Loucy (cell line): ENCODE results near the gene CDRT15.

Experiments used
- H2AFZ ChIP-seq: fragments of 200-600 bp; sonication (generic); 2 replicates; pipeline ENCODE4 v1.6.0; 2016; ENCODE audit warnings: antibody characterized with exemption, mild to moderate bottlenecking, low read length, moderate library complexity
- H3F3A ChIP-seq: fragments of 200-600 bp; 2 replicates; pipeline ENCODE4 v1.6.0; 2016; ENCODE audit warnings: antibody characterized with exemption, low read depth, mild to moderate bottlenecking
- H3K27me3 ChIP-seq: fragments of 200-600 bp; sonication (generic); 2 replicates; pipeline ENCODE4 v1.6.1; 2014; ENCODE audit warnings: low read length, mild to moderate bottlenecking; ENCODE audit not compliant: insufficient read depth, poor library complexity, severe bottlenecking
- H3K36me3 ChIP-seq: fragments of 200-600 bp; sonication (generic); 2 replicates; pipeline ENCODE4 v1.6.1; 2016; ENCODE audit warnings: low read length; ENCODE audit not compliant: insufficient read depth
- H3K4me1 ChIP-seq: fragments of 200-600 bp; sonication (generic); 2 replicates; pipeline ENCODE4 v1.5.1; 2014; ENCODE audit warnings: low read length, mild to moderate bottlenecking; ENCODE audit not compliant: insufficient read depth, poor library complexity, severe bottlenecking
- H3K4me2 ChIP-seq: fragments of 200-600 bp; sonication (generic); 2 replicates; pipeline ENCODE4 v1.6.0; 2014; ENCODE audit warnings: antibody characterized with exemption, low read length, low read depth, mild to moderate bottlenecking; ENCODE audit not compliant: poor library complexity, severe bottlenecking
- H3K4me3 ChIP-seq: fragments of 200-600 bp; sonication (generic); 2 replicates; pipeline ENCODE4 v1.5.1; 2014; ENCODE audit warnings: low read length, mild to moderate bottlenecking, mixed read lengths; ENCODE audit not compliant: poor library complexity, severe bottlenecking
- H3K79me2 ChIP-seq: fragments of 200-600 bp; sonication (generic); 2 replicates; pipeline ENCODE4 v1.6.1; 2014; ENCODE audit warnings: low read length; ENCODE audit not compliant: insufficient read depth
- H3K9ac ChIP-seq: fragments of 200-600 bp; sonication (generic); 2 replicates; pipeline ENCODE4 v1.6.0; 2014; ENCODE audit warnings: mild to moderate bottlenecking, low read depth, low read length, moderate library complexity; ENCODE audit not compliant: poor library complexity, severe bottlenecking
- H3K9me2 ChIP-seq: fragments of 200-600 bp; sonication (generic); replicated peaks from 2 replicates; pipeline ENCODE4 v1.6.1; 2016; ENCODE audit warnings: low read depth, low read length, mixed read lengths
- H3K9me3 ChIP-seq: fragments of 200-600 bp; sonication (generic); 2 replicates; pipeline ENCODE4 v1.6.1; 2014; ENCODE audit warnings: mild to moderate bottlenecking, antibody characterized with exemption, low read length, low read depth; ENCODE audit not compliant: insufficient read depth
- H4K20me1 ChIP-seq: fragments of 200-600 bp; sonication (generic); 2 replicates; pipeline ENCODE4 v1.6.0; 2014; ENCODE audit warnings: antibody characterized with exemption, low read length, mild to moderate bottlenecking; ENCODE audit not compliant: insufficient read depth, poor library complexity, severe bottlenecking
- EZH2phosphoT487 ChIP-seq: fragments of 200-600 bp; IDR thresholded peaks from 2 replicates; pipeline ENCODE4 v1.6.1; 2018; ENCODE audit warnings: antibody characterized with exemption, mild to moderate bottlenecking, moderate library complexity, borderline replicate concordance
- TF ChIP-seq, protein P1 (sequence below): fragments of 200-600 bp; sonication (generic); conservative IDR thresholded peaks from 2 replicates; pipeline ENCODE4 v1.5.1; 2014; ENCODE audit warnings: mild to moderate bottlenecking, antibody characterized with exemption, low read length

The CDRT15 gene

GRCh38 chr17:14212401-14212800, 24.3 kb downstream of the CDRT15 start:
- no peaks in the 10 kb centered on the region for H3K9me3 ChIP-seq
- H3K36me3 ChIP-seq: peaks cover 3% of the 10 kb centered on the region; the same call in 1 of the 2 replicates
- no peak overlapping the region for H3K4me3 ChIP-seq
- no peaks in the 10 kb centered on the region for H3F3A ChIP-seq
- no peak overlapping the region for H2AFZ ChIP-seq
- no peaks in the 10 kb centered on the region for H3K79me2 ChIP-seq
- no peak for TF ChIP-seq EZH2phosphoT487
- TF ChIP-seq, protein P1, sequence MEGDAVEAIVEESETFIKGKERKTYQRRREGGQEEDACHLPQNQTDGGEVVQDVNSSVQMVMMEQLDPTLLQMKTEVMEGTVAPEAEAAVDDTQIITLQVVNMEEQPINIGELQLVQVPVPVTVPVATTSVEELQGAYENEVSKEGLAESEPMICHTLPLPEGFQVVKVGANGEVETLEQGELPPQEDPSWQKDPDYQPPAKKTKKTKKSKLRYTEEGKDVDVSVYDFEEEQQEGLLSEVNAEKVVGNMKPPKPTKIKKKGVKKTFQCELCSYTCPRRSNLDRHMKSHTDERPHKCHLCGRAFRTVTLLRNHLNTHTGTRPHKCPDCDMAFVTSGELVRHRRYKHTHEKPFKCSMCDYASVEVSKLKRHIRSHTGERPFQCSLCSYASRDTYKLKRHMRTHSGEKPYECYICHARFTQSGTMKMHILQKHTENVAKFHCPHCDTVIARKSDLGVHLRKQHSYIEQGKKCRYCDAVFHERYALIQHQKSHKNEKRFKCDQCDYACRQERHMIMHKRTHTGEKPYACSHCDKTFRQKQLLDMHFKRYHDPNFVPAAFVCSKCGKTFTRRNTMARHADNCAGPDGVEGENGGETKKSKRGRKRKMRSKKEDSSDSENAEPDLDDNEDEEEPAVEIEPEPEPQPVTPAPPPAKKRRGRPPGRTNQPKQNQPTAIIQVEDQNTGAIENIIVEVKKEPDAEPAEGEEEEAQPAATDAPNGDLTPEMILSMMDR: no peak
- no peak overlapping the region for H3K9ac ChIP-seq
- H3K9me2 ChIP-seq: no peaks in the 10 kb centered on the region
- H3K27me3 ChIP-seq: no peaks in the 10 kb centered on the region
- H4K20me1 ChIP-seq: no peaks in the 10 kb centered on the region
- H3K4me2 ChIP-seq: no peak overlapping the region
- no peaks in the 10 kb centered on the region for H3K4me1 ChIP-seq

- no peaks in the 10 kb centered on the region for H3K27me3 ChIP-seq
- no peaks in the 10 kb centered on the region for H3K79me2 ChIP-seq
- H3K36me3 ChIP-seq: peaks cover 5% of the 10 kb centered on the region; the same call in 1 of the 2 replicates
- no peaks in the 10 kb centered on the region for H3K9me2 ChIP-seq
- H2AFZ ChIP-seq: no peak overlapping the region
- H3K9me3 ChIP-seq: no peaks in the 10 kb centered on the region
- H3F3A ChIP-seq: no peaks in the 10 kb centered on the region
- no peaks in the 10 kb centered on the region for H3K4me1 ChIP-seq
- H3K4me3 ChIP-seq: no peak overlapping the region
- no peaks in the 10 kb centered on the region for H4K20me1 ChIP-seq
- no peak for TF ChIP-seq EZH2phosphoT487
- TF ChIP-seq, protein P1: no peak
- no peak overlapping the region for H3K4me2 ChIP-seq
- H3K9ac ChIP-seq: no peak overlapping the region
These were observed 24.9 kb downstream of the CDRT15 start for GRCh38 chr17:14211801-14212200.

- peaks cover 5% of the 10 kb centered on the region; the same call in 1 of the 2 replicates for H3K36me3 ChIP-seq
These were observed 25.4 kb downstream of the CDRT15 start for GRCh38 chr17:14211246-14211645.

More at GRCh38 chr17:14211246-14211645, 25.4 kb downstream of the CDRT15 start:
- Histone ChIP-seq H2AFZ (no peak overlapping the region), H3K4me2 (no peak overlapping the region), H3K79me2 (no peaks in the 10 kb centered on the region), H3K9me3 (no peaks in the 10 kb centered on the region), H3K9ac (no peak overlapping the region), H3K9me2 (no peaks in the 10 kb centered on the region), H3K4me1 (no peaks in the 10 kb centered on the region), H4K20me1 (no peaks in the 10 kb centered on the region), H3K27me3 (no peaks in the 10 kb centered on the region), H3K4me3 (no peak overlapping the region), H3F3A (no peaks in the 10 kb centered on the region)
- no peak for TF ChIP-seq EZH2phosphoT487
- TF ChIP-seq, protein P1: no peak; the same call in 1 of the 2 replicates
